ENCODE measurements around the gene MAP2K3.

MAP2K3 gene

GRCh38 chr17:21252289-21252795, 32.2 kb upstream of the MAP2K3 start:
- Histone ChIP-seq H3K4me3 (ENCODE audit: low read depth, low read length) (peak overlapping the region; percentile 47), H3K9me3 (ENCODE audit: control insufficient read depth, low read length) (no peaks in the 10 kb centered on the region), H2AFZ (peak overlapping the region; percentile 76), H3K79me2 (peaks cover 2% of the 10 kb centered on the region), H3K9ac (peak overlapping the region; percentile 29), H3K27me3 (ENCODE audit: control insufficient read depth, insufficient read depth, low read length) (no peaks in the 10 kb centered on the region), H3K36me3 (ENCODE audit: control insufficient read depth, insufficient read depth, low read length) (no peaks in the 10 kb centered on the region), H3K27ac (peak overlapping the region; percentile 41), H3K4me1 (peaks cover 2% of the 10 kb centered on the region), H3K4me2 (ENCODE audit: low read length) (peak overlapping the region; percentile 66)
- TF ChIP-seq, protein P1, sequence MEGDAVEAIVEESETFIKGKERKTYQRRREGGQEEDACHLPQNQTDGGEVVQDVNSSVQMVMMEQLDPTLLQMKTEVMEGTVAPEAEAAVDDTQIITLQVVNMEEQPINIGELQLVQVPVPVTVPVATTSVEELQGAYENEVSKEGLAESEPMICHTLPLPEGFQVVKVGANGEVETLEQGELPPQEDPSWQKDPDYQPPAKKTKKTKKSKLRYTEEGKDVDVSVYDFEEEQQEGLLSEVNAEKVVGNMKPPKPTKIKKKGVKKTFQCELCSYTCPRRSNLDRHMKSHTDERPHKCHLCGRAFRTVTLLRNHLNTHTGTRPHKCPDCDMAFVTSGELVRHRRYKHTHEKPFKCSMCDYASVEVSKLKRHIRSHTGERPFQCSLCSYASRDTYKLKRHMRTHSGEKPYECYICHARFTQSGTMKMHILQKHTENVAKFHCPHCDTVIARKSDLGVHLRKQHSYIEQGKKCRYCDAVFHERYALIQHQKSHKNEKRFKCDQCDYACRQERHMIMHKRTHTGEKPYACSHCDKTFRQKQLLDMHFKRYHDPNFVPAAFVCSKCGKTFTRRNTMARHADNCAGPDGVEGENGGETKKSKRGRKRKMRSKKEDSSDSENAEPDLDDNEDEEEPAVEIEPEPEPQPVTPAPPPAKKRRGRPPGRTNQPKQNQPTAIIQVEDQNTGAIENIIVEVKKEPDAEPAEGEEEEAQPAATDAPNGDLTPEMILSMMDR (IDR thresholded peaks at IDR 0.05): no peak

- Histone ChIP-seq H3K27ac (peak within 1 kb of the TSS; percentile 50), H3K79me2 (peaks cover 2% of the 10 kb centered on the region), H3K36me3 (ENCODE audit: control insufficient read depth, insufficient read depth, low read length) (no peaks in the 10 kb centered on the region), H3K4me1 (peaks cover 2% of the 10 kb centered on the region), H3K27me3 (ENCODE audit: control insufficient read depth, insufficient read depth, low read length) (no peaks in the 10 kb centered on the region), H2AFZ (peak within 1 kb of the TSS; percentile 83), H3K4me3 (ENCODE audit: low read depth, low read length) (peak within 1 kb of the TSS; percentile 62), H3K9me3 (ENCODE audit: control insufficient read depth, low read length) (no peaks in the 10 kb centered on the region), H3K4me2 (ENCODE audit: low read length) (peak within 1 kb of the TSS; percentile 66), H3K9ac (peak within 1 kb of the TSS; percentile 29)
- TF ChIP-seq, protein P1 (IDR thresholded peaks at IDR 0.05): no peak
Measured at GRCh38 chr17:21252796-21253645, 31.5 kb upstream of the MAP2K3 start, which contains the start of gene NATD1. NATD1 (minus strand) TSS chr17:21253410; CDS start chr17:21253264, 146 bp downstream.

- H3K4me1 ChIP-seq: peaks cover 2% of the 10 kb centered on the region
- H3K79me2 ChIP-seq: peaks cover 2% of the 10 kb centered on the region
- H3K36me3 ChIP-seq (ENCODE audit: control insufficient read depth, insufficient read depth, low read length): no peaks in the 10 kb centered on the region
- peak overlapping the region; percentile 83 for H2AFZ ChIP-seq
- no peak overlapping the region for H3K9ac ChIP-seq
- TF ChIP-seq, protein P1 (IDR thresholded peaks at IDR 0.05): no peak
- peak overlapping the region; percentile 62 for H3K4me3 ChIP-seq (ENCODE audit: low read depth, low read length)
- no peaks in the 10 kb centered on the region for H3K27me3 ChIP-seq (ENCODE audit: control insufficient read depth, insufficient read depth, low read length)
- no peaks in the 10 kb centered on the region for H3K9me3 ChIP-seq (ENCODE audit: control insufficient read depth, low read length)
- peak overlapping the region; percentile 50 for H3K27ac ChIP-seq
- peak overlapping the region; percentile 59 for H3K4me2 ChIP-seq (ENCODE audit: low read length)
Measured at GRCh38 chr17:21253646-21254441, 30.7 kb upstream of the MAP2K3 start.

DNA sequence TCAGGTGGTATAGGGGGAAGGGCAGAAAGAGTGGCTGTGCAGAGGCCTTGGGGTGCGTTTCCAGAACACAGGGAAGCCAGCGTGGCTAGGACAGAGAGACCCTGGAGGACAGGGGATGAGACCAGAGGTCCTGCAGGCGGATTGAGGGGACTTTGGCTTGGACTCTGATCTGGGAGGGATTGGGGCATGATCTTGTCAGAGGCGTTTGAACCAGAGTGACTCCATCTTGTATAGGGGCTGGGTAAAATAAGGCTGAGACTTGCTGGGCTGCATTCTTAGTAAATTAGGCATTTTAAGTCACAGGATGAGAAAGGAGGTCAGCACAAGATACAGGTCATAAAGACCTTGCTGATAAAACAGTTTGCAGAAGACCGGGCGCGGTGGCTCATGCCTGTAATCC, 25.9 kb upstream of the MAP2K3 start:
- Histone ChIP-seq H3K4me1 (no peaks in the 10 kb centered on the region), H3K4me2 (ENCODE audit: low read length) (no peak overlapping the region), H3K79me2 (no peaks in the 10 kb centered on the region), H3K9me3 (ENCODE audit: control insufficient read depth, low read length) (no peaks in the 10 kb centered on the region), H3K4me3 (ENCODE audit: low read depth, low read length) (no peak overlapping the region), H3K36me3 (ENCODE audit: control insufficient read depth, insufficient read depth, low read length) (no peaks in the 10 kb centered on the region), H2AFZ (no peak overlapping the region), H3K9ac (no peak overlapping the region), H3K27me3 (ENCODE audit: control insufficient read depth, insufficient read depth, low read length) (no peaks in the 10 kb centered on the region), H3K27ac (no peak overlapping the region)
- TF ChIP-seq, protein P1 (IDR thresholded peaks at IDR 0.05): no peak
